SKM-1 treated with dmso at 0.1 percent for 144 hours (cell line): ENCODE measurements around the gene TMEM106A.
"Not testable (repeated sequence)": the region's sequence is repeated elsewhere in the genome, so short reads cannot be mapped to it uniquely, and the experiment has no call there.

Experiments
- DNase-seq: peaks from one replicate; lab custom pipeline; 2025; ENCODE audit not compliant: unreplicated experiment; lab: John Stamatoyannopoulos, UW

TMEM106A gene, protein sequence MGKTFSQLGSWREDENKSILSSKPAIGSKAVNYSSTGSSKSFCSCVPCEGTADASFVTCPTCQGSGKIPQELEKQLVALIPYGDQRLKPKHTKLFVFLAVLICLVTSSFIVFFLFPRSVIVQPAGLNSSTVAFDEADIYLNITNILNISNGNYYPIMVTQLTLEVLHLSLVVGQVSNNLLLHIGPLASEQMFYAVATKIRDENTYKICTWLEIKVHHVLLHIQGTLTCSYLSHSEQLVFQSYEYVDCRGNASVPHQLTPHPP

DNA sequence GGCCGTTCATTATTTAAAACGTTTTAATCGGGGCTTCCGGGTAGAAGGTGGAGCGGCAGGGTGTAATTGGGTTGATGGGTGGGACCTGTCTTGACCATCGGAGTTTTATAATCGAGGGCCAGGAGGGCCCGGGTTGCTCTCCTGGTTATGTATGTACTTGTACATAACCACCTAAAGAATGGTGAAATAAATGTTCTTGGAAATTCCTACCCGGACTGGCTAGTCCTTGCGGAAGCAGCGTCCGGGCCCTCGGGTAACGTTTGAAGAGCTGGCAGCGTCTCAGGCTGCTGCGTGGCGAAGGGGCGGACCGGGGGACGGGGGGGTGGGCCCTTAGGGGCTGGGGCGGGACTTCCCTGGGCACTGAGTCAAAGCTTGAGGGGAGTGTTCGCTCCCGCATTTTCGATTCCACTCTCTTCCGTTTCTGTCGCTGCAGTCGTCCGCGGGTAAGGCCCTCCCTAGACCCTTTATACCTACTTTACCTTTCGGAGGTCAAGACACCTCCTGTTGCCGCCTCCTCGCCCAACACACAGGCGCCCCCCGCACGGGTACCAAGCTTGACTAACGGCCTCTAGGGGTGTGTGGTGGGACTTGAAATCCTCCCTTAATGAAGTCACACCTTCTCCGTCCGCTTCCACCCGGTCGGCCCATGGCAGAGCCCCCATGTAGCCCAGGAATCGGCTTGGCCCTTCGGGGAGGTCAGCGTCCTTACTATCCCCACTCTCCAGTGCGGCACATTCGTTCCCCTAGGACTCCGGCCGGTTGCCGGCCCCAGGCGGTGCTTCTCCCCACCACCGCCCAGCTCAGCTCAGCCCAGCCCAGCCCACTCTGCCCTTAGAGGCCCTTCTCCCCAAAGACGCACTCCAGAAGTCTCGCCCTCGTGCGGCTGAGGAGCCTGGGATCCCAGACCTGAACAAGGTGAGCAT is at the start of gene TMEM106A:
Gene TMEM106A (plus strand): TSS at position 396 of the 923 bp plus-strand sequence. CDS start 1,167 bp downstream, outside the sequence.
- DNase-seq: peak; percentile 25

DNA sequence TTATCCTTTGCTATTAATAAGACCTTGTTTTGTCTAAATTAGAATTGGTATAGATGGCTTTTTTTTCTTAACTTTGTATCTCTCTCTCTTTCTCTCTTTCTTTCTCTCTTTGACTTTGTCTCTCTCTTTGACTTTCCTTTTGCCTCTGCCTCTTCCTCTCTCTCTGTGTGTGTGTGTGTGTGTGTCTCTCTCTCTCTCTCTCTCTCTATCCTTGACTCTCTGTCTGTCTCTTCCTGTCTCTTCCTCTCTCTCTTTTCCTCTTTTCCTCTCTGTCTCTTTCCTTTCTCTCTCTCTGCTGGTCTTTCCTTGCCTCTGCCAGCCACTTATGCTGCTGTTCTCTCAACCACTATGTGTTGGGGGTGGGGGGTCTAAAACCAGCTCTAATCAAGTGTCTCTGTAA is 45.7 kb upstream of the TMEM106A start:
- not testable (repeated sequence) for DNase-seq

DNA sequence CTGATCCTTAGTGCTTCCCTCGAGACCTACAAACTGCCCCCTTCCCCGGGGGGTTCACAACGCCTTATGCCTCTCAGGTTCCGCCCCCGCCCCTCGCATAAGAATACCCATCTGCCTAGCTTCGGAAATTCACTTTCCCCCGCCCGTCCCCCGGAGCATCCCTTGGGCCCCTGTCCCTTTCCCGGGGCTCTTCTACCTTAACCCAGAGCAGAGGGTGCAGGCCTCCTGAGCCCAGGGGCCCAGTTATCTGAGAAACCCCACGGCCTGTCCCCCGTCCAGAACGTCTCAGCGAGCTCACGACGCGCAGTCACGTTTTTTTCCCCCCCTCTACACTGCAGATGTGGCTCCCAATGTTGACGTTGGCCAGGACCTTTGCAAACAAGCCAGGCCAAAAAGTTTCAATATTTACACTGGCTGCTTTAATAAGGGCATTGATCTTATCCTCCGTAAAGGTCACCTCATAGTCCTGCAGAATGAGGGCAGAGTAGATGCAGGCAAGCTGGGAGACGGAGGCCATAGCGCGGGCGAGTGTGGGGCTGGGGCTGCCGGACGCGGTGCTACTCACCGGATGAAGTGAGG is 42.0 kb upstream of the TMEM106A start:
- DNase-seq: no peak

DNA sequence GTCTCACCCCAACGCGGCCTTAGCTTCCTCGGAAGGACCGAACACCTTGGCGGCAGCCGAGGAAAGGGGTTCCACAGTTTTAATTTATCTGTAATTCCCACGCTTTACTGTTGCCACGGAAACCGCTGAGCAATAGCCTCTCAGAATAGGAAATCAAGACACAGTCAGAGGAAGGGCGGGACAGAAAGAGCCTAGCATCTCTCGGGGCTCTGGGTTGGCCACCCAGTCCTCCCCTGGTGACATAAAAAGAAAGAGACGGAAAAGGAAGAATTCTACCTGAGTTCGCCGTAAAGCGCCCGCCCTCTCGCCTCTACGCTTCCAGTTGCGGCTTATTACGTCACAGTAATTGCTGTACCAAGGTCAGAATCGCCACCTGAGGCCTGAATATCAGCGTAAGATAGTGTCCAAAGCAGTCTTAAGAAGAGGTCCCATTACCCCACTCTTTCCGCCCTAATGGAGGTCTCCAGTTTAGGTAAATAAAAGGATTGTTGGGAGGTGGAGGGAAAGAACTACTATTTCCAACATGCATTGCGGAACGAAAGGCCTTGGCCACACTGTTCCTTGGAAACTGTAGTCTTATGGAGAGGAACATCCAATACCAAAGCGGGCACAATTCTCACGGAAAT is 41.4 kb upstream of the TMEM106A start:
- DNase-seq: peak; percentile 98

DNA sequence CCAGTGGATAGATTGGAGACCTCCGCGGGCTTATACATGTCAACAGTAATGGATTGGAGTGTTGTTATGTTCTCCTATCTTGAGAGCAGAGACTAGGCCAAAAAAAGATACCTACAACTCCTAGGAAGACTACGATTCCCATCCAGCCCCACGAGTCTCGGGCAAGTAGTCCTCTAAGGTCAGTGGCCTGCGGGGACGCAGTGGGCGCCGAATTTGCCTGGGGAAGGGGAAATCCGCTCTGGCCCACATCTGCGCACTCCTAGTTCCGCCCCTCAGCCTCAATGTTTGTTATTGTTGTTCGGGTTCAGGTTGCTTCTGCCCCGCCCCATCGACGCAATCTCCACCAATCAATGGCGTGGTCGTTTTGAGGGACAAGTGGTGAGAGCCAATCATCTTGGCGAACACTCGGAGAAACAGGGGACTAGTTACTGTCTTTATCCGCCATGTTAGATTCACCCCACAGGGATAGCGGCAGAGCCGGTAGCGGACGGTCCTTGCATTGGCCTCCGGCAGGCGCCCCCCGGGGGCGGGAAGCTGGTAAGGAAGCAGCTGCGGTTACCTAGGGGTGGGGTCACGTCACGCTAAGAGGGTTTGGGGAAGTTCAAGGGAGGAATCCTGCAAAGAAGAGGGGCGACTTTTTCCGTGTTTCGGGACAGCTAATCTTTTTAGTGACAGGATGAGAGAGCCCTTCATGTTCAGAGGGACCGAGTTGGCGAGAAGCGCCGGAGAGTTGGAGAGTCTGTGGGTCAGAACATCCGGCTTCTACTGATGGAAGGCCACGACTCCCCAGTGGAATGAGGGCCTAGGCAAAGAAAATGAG is 40.7 kb upstream of the TMEM106A start, which contains the start of gene NBR1:
Gene NBR1 (plus strand): TSS at position 449 of the 820 bp plus-strand sequence. CDS start 4,586 bp downstream, outside the sequence.
- DNase-seq: peak; percentile 98

DNA sequence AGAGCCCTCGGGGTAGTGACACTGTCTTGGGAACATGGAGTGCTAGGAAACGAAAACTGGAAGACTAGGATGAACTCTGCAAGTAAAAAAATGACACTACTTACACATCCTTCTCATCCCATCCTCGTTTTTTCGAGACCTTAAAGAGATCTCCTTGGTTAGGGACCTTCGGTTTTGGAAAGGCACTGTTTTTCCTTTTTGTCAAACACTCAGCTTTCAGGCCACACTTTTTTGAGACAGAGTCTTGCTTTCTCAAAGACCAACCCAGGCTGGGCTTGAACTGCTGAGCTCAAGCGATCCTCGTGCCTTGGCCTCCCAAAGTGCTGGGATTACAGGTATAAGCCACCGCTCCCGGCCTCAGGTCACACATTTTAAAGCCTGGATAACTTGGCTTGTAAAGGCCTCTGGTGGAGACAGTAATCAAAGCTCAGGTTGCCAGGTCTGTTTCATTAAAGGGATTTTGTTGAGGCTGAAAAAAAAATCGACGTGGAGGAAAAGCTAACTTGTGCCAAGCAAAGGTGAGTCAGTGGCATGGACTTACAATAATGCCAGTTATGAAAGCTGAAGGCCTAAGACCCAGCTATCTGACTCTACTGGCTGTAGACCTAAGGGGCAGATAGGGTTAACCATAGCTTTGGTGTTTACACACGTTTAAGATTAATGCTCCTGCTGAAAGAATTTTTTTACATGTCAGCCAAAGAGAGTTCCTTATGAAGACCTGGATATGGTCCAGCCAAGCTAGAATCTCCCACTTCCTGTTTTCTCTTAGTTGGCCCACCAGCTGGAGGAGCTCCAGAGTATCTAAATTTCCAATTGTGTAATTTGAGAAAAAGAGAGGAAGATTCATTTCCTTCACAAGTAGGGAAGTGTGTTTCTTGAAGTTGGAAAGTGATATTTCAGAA is 39.8 kb upstream of the TMEM106A start:
- DNase-seq: peak; percentile 63

DNA sequence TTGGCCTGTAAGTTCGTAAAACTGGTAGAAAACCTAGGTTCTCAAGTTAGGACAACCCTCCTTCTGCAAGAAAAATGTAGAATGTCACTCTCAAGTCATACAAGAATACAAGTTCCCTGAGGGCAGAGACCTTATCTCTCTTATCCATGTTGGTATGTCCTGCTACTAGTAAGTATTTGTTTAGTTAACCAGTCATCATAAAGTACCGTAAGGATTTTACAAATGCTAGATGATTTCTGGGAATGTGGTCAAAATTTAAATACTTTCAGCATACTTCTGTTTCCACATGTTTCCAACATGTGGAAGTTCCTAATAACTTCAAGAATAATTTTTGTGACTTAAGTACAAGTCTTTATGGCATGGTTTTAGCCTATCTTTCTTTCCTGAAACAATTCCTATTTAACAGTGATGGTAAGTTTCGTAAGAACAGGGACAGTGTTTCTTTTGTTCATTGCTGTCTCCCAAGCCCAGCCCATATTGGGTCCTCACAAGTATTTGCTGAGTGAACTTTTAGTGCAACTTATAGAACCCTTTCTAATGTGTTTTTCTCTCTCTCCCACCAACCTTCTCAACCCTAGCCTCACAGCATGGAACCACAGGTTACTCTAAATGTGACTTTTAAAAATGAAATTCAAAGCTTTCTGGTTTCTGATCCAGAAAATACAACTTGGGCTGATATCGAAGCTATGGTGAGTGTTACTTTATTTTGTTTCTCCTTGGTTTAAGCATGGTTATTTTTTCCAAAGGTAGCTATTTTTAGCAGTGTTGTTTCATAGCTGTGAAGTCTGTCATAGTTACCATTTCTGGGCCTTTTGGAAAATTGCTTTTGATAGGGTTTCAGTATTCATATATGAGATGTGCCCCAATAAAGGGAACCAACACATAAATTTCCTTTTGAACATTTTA is 36.2 kb upstream of the TMEM106A start:
- no peak for DNase-seq

DNA sequence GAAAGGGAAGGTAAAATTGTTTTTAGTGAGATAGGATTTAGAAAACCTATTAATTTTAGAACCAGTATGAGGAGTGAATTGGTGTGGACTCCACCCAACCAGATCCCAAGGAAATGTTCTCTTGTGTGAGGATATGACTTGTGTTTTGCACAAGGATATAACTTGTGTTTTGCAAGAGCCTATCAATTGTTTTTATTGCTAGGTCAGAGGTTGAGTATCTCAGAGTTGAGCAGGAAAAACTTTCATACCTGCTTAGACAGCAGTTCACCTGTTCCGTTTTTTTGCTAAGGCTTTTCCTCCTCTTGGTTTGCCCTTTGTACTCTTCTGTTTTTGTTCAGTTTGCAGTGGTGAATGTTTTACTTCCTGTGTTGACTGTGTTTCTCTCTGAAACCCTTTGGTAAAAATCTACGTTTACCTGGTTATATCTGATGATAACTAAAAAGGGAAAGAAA is 35.5 kb upstream of the TMEM106A start:
- no peak for DNase-seq

DNA sequence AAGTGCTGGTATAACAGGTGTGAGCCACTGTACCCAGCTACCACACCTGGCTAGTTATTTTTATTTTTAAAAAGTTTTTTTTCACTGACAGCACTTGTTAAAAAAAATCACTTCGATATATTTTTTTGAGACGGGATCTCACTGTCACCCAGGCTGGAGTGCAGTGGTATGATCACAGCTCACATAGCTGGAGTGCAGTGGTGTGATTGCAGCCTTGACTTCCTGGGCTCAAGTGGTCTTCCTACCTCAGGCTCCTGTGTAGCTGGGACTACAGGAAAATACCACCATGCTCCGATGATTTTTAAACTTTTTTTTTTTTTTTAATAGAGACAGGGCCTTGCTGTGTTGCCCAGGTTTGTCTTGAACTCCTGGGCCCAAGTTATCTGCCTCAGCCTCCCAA is 27.8 kb upstream of the TMEM106A start:
- DNase-seq: no peak

DNA sequence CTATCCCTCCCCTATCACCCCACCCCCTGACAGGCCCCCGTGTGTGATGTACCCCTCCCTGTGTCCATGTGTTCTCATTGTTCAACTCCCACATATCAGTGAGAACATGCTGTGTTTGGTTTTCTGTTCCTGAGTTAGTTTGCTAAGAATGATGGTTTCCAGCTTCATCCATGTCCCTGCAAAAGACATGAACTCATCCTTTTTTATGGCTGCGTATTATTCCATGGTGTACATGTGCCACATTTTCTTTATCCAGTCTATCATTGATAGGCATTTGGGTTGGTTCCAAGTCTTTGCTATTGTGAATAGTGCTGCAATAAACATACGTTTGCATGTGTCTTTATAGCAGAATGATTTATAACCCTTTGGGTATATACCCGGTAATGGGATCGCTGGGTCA is 25.0 kb upstream of the TMEM106A start:
- DNase-seq: not testable (repeated sequence)

DNA sequence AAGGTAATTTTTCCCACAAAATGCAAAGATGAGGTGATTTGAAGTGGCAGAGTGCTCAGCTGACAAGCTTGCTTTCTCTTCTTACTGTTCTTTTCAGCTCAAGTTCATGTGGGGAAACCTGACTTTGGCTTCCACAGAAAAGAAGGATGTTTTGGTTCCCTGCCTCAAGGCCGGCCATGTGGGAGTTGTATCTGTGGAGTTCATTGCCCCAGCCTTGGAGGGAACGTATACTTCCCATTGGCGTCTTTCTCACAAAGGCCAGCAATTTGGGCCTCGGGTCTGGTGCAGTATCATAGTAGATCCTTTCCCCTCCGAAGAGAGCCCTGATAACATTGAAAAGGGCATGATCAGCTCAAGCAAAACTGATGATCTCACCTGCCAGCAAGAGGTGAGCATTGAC is 18.4 kb upstream of the TMEM106A start:
- no peak for DNase-seq

DNA sequence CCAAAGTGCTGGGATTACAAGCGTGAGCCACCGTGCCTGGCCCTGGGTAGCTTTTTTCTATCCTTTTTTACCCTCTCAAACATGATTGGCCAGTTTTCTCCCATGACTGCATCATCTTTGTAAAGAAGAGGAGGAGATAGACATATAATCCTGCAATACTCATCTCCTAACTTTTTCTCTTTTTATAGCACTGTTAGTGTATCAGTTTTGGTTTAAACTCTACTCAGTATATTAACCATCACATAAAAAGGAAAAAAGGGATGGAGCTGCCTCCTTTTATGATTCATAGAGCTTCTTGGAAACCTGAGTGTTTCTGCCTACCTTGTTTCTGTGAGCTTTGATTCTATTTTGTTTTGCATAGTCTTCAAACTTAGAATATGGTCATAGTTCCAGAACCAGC is 12.0 kb upstream of the TMEM106A start:
- no peak for DNase-seq

DNA sequence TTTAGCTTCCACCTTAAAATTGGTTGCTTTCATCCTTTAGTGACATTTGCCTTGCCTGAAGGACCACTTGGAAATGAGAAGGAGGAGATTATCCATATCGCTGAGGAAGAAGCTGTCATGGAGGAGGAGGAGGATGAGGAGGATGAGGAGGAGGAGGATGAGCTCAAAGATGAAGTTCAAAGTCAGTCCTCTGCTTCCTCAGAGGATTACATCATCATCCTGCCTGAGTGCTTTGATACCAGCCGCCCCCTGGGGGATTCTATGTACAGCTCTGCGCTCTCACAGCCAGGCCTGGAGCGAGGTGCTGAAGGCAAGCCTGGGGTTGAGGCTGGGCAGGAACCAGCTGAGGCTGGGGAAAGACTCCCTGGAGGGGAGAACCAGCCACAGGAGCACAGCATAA is 11.5 kb upstream of the TMEM106A start:
- DNase-seq: no peak

DNA sequence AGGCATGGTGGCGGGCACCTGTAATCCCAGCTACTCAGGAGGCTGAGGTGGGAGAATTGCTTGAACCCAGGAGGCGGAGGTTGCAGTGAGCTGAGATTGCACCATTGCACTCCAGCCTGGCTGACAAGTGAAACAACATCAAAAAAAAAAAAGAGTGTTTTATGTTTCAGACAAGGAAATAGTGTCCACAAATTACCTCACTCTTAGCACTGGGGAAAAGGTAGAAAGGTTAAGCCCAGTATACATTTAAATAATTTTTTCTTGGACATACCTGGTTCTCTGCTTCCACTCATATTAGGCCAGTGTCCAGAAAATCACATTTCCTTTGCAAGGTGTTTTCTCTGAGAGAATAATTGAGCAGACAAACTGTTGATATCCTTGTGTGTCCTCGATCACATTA is 8.7 kb upstream of the TMEM106A start:
- DNase-seq: not testable (repeated sequence)

DNA sequence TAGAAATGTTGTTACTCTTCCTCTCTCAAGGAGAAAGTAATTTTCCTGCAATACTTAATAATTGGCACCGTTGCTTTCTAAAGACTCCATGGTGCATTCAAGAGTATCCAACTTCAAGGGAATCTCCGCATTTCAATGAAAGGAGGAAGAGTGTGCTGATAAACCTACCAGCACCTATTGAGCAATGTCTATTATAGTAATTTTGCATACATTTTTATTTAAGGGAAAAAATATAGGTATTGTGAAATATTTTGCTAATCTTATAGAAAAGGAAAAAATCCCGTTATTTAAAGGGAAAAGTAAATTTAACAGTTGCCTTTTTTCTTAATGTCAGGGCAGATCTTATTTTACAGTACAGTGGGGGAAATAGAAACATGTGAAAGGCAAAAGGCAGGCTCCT is 1.1 kb upstream of the TMEM106A start:
- no peak for DNase-seq

DNA sequence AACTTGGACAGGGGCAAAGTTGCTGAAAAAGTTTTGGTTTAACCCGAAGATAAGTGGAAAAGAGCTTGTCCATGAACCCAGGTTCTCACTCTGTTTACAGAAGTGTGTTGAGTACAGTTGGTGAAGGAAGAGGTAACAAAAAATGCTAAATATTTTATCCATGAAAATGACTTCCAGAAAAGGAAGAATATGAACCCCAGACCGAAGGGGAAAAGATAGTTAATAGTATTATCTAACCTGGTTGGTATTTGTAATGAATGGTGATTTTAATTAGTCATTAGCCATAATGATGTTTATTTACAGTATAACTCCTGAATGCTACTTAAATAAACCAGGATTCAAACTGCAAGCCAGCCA is 574 bp upstream of the TMEM106A start:
- no peak for DNase-seq

DNA sequence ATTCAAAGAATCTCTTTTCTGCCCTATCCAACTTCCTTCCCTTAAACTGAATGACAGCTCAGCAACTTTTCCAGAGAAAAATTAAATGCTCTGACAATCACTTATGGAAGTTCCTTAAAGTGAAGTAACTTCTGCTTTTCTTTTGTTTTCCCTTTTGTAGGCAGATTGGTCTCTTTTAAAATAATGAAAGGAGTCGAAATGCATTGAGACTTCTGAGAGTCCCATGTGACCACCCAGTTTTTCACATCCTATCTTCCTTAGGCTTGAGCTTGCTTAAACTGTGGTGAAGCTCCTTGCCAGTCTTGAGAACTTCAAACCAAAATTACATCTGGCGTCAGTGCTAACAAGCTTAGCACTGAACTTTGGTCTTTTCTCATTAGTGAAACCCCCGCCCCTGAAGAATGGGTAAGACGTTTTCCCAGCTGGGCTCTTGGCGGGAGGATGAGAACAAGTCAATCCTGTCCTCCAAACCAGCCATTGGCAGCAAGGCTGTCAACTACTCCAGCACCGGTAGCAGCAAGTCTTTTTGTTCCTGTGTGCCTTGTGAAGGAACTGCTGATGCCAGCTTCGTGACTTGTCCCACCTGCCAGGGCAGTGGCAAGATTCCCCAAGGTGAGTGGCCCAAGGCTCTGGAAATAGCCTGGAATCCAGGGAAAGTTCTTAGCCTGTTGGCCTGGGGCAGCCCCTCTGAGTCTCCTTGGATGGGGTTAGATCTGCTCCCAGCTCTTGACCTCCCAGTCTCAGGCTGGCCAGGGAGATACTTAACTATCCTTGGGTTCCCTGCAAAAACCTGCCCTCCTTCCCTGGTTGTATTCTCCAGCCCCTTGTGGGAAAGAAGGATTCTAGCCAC is 1.2 kb downstream of the TMEM106A start:
- DNase-seq: peak; percentile 40
